HCT116 (cell line): ENCODE measurements around the gene FCHSD2. TPM values are rescaled to one million over a fixed set of nuclear protein-coding genes. Genes with fewer than 3 reads are reported as not detected.

Experiments
- ATAC-seq: fragments of 200-7000 bp; cut with Tn5 transposase; 2 replicates; pipeline ENCODE4 v1.9.1; 2020; ENCODE audit warnings: mild to moderate bottlenecking, moderate library complexity
- BruUV-seq: library from RNA; stranded (reverse); fragments of 400-500 nt; replicated peaks from 2 replicates; lab custom pipeline; 2021; lab: Mats Ljungman, UMichigan
- CTCF ChIA-PET: fragments of 300-600 bp; sonication (Branson Sonifier 250); formaldehyde crosslinking; loops from one replicate; lab custom pipeline; 2021; ENCODE audit warnings: antibody characterized with exemption; lab: Charles Lee
- POLR2A ChIA-PET: fragments of 300-600, 350-600 bp; sonication (Branson Sonifier 250); formaldehyde crosslinking; loops from one replicate; lab custom pipeline; 2021; ENCODE audit warnings: antibody characterized with exemption; lab: Charles Lee
- RAD21 ChIA-PET, 2 experiments: fragments of 300-600 bp; sonication (Branson Sonifier 250); formaldehyde crosslinking; loops; one replicate each; lab custom pipeline; 2023; ENCODE audit warnings: low total read pairs in 2 of 2; ENCODE audit not compliant: uncharacterized antibody in 2 of 2, unreplicated experiment in 2 of 2, low non-redundant PET in 1 of 2; lab: Charles Lee
- DNase-seq: peaks from one replicate; pipeline ENCODE4 v3.0.0-alpha.2; 2010; ENCODE audit warnings: low read depth, low spot score
- H2AFZ ChIP-seq: fragments of 200-600 bp; shearing (Covaris generic), sonication (generic); 2 replicates; pipeline ENCODE4 v1.6.1; 2017; ENCODE audit warnings: low read depth, mixed run types, mixed read lengths, antibody characterized with exemption, low read length; ENCODE audit not compliant: poor library complexity, severe bottlenecking
- H3K27ac ChIP-seq: 2 replicates; pipeline ENCODE4 v1.5.1; 2012; ENCODE audit warnings: low read depth, low read length
- H3K27me3 ChIP-seq: fragments of 200-600 bp; sonication (generic); 2 replicates; pipeline ENCODE4 v1.6.1; 2016; ENCODE audit warnings: mixed run types, low read length, mixed read lengths; ENCODE audit not compliant: insufficient read depth
- H3K36me3 ChIP-seq, 2 experiments: fragments of 200-500 bp in 1 of 2; fragments of 200-600 bp in 1 of 2; sonication (Bioruptor generic) in 1 of 2; sonication (generic) in 1 of 2; 2 replicates each; pipeline versions ENCODE4 v1.5.1 to v1.6.1; 2014 to 2016; ENCODE audit warnings: low read length in 2 of 2, inconsistent platforms in 1 of 2, mixed read lengths in 1 of 2, mixed run types in 1 of 2; ENCODE audit not compliant: insufficient read depth in 2 of 2, control insufficient read depth in 1 of 2
- H3K4me1 ChIP-seq, 2 experiments: fragments of 200-600 bp in 1 of 2; sonication (generic) in 1 of 2; 2 replicates each; pipeline versions ENCODE4 v1.5.1 to v1.6.1; 2012 to 2017; ENCODE audit warnings: low read length in 2 of 2, inconsistent platforms in 1 of 2, mild to moderate bottlenecking in 1 of 2, mixed read lengths in 1 of 2, mixed run types in 1 of 2, moderate library complexity in 1 of 2; ENCODE audit not compliant: insufficient read depth in 2 of 2, control insufficient read depth in 1 of 2
- H3K4me2 ChIP-seq: fragments of 200-600 bp; sonication (generic); 2 replicates; pipeline ENCODE4 v1.6.1; 2017; ENCODE audit warnings: mixed run types, low read length, mixed read lengths
- H3K4me3 ChIP-seq, 2 experiments: fragments of 200-600 bp in 1 of 2; sonication (generic) in 1 of 2; replicated peaks in 1 of 2; 2 replicates each; pipeline ENCODE4 v1.5.1; 2011 to 2016; ENCODE audit warnings: low read length in 2 of 2, control low read depth in 1 of 2, low read depth in 1 of 2, mild to moderate bottlenecking in 1 of 2, mixed read lengths in 1 of 2, mixed run types in 1 of 2
- H3K79me2 ChIP-seq: fragments of 200-600 bp; sonication (generic); 2 replicates; pipeline ENCODE4 v1.6.1; 2017; ENCODE audit warnings: mild to moderate bottlenecking, mixed run types, low read length, moderate library complexity, mixed read lengths; ENCODE audit not compliant: insufficient read depth
- H3K9ac ChIP-seq: fragments of 200-600 bp; sonication (generic); 2 replicates; pipeline ENCODE4 v1.6.1; 2016; ENCODE audit warnings: low read length, mixed read lengths
- H3K9me2 ChIP-seq: fragments of 200-600 bp; sonication (generic), shearing (Covaris generic); 2 replicates; pipeline ENCODE4 v1.6.1; 2017; ENCODE audit warnings: mixed run types, mild to moderate bottlenecking, moderate library complexity; ENCODE audit not compliant: insufficient read depth
- H3K9me3 ChIP-seq, 2 experiments: fragments of 200-500 bp in 1 of 2; fragments of 200-600 bp in 1 of 2; sonication (Bioruptor generic) in 1 of 2; sonication (generic) in 1 of 2; 2 replicates each; pipeline ENCODE4 v1.6.1; 2014 to 2017; ENCODE audit warnings: low read length in 2 of 2, mixed read lengths in 2 of 2, inconsistent platforms in 1 of 2, low read depth in 1 of 2, mild to moderate bottlenecking in 1 of 2, mixed run types in 1 of 2, moderate library complexity in 1 of 2; ENCODE audit not compliant: control insufficient read depth in 1 of 2, insufficient read depth in 1 of 2
- H4K20me1 ChIP-seq: fragments of 200-600 bp; sonication (generic), shearing (Covaris generic); 2 replicates; pipeline ENCODE4 v1.6.1; 2017; ENCODE audit warnings: mixed run types, mild to moderate bottlenecking, moderate library complexity; ENCODE audit not compliant: insufficient read depth
- EGR1 ChIP-seq: IDR thresholded peaks from 2 replicates; pipeline ENCODE4 v1.6.1; 2012; ENCODE audit warnings: low read depth
- JUND ChIP-seq: IDR thresholded peaks from 2 replicates; pipeline ENCODE4 v1.6.1; 2012
- MAX ChIP-seq: IDR thresholded peaks from 2 replicates; pipeline ENCODE4 v1.6.1; 2012
- RAD21 ChIP-seq: IDR thresholded peaks from 2 replicates; pipeline ENCODE4 v1.6.1; 2012; ENCODE audit warnings: low read depth, mild to moderate bottlenecking
- SIN3A ChIP-seq: IDR thresholded peaks from 2 replicates; pipeline ENCODE4 v1.6.1; 2012; ENCODE audit warnings: low read depth
- YY1 ChIP-seq: IDR thresholded peaks from 2 replicates; pipeline ENCODE4 v1.6.1; 2011; ENCODE audit warnings: low read length, low read depth, moderate library complexity, mild to moderate bottlenecking; ENCODE audit not compliant: insufficient replicate concordance; ENCODE audit errors: extremely low read depth
- ZNF274 ChIP-seq: fragments of 200-500 bp; sonication (Bioruptor generic); IDR thresholded peaks from 2 replicates; pipeline ENCODE4 v1.6.1; 2014; ENCODE audit warnings: mild to moderate bottlenecking, low read depth, low read length, inconsistent platforms
- intact Hi-C: fragments of 100-400 bp; cut with micrococcal nuclease; formaldehyde crosslinking; loops from 2 replicates; pipeline ENCODE4 v1.10.0; 2022
- total RNA-seq: library from RNA; stranded (reverse); gene quantifications from one replicate; pipeline ENCODE4 v1.2.1, GENCODE V29; 2021; ENCODE audit not compliant: unreplicated experiment
- TF ChIP-seq, protein P1 (sequence below), 3 experiments: fragments of 200-600 bp in 1 of 3; sonication (generic) in 1 of 3; IDR thresholded peaks in 2 of 3; conservative IDR thresholded peaks in 1 of 3; 2 replicates each; pipeline ENCODE4 v1.5.1; 2012 to 2017; ENCODE audit warnings: low read depth in 2 of 3, low read length in 2 of 3, antibody characterized with exemption in 1 of 3, borderline replicate concordance in 1 of 3, control low read depth in 1 of 3, mild to moderate bottlenecking in 1 of 3, mixed read lengths in 1 of 3, mixed run types in 1 of 3, moderate library complexity in 1 of 3; ENCODE audit not compliant: insufficient read depth in 1 of 3
- TF ChIP-seq, protein P2 (sequence below): IDR thresholded peaks from 2 replicates; pipeline ENCODE4 v1.6.1; 2012; ENCODE audit warnings: low read depth

FCHSD2 gene
- total RNA-seq, 1 experiment from 2014 or later, result 15.0 TPM

DNA sequence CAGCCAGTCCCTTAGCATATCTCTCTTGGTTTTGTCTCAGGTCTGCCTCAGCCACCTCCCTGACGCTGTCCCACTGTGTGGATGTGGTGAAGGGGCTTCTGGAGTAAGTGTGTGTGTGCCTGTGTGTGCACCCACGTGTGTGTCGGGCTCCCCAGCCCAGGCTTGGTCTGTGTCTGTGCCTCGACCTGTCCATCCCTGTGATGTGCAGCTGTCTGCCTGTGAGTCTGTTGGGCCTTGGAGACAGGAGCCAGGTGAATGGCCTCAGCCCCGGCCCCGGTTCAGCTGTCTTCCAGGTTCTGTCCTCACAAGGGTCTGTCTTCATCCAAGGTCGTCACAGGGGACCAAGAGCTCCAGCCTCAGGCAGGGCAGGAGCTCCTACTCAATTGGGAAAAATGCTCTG lies 318.1 kb downstream of the FCHSD2 start:
- DNase-seq (no peak), ATAC-seq (no peak)
- Histone ChIP-seq H3K36me3 (no peaks in the 10 kb centered on the region), H3K4me3 (no peak overlapping the region), H4K20me1 (no peaks in the 10 kb centered on the region), H3K4me2 (no peak overlapping the region), H3K9me2 (no peaks in the 10 kb centered on the region), H3K27me3 (no peaks in the 10 kb centered on the region), H3K9me3 (no peaks in the 10 kb centered on the region), H3K9ac (no peak overlapping the region), H2AFZ (no peak overlapping the region), H3K4me1 (peaks cover 7 to 19% of the 10 kb centered on the region in 2 experiments), H3K27ac (no peak overlapping the region), H3K79me2 (no peaks in the 10 kb centered on the region)
- no TSS peak for BruUV-seq
- CTCF ChIA-PET, result no interaction called here
- RAD21 ChIA-PET, result no interaction called here
- TF ChIP-seq, protein P1, sequence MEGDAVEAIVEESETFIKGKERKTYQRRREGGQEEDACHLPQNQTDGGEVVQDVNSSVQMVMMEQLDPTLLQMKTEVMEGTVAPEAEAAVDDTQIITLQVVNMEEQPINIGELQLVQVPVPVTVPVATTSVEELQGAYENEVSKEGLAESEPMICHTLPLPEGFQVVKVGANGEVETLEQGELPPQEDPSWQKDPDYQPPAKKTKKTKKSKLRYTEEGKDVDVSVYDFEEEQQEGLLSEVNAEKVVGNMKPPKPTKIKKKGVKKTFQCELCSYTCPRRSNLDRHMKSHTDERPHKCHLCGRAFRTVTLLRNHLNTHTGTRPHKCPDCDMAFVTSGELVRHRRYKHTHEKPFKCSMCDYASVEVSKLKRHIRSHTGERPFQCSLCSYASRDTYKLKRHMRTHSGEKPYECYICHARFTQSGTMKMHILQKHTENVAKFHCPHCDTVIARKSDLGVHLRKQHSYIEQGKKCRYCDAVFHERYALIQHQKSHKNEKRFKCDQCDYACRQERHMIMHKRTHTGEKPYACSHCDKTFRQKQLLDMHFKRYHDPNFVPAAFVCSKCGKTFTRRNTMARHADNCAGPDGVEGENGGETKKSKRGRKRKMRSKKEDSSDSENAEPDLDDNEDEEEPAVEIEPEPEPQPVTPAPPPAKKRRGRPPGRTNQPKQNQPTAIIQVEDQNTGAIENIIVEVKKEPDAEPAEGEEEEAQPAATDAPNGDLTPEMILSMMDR (IDR thresholded peaks at IDR 0.05 in 2 of 3, conservative IDR thresholded peaks at IDR 0.05 in 1 of 3; ENCODE audit: borderline replicate concordance in 1 of 3, insufficient read depth in 1 of 3, low read depth in 2 of 3, low read length in 2 of 3), result no peak
- no peak for TF ChIP-seq JUND
- no peak for TF ChIP-seq EGR1
- no peak for TF ChIP-seq MAX
- no peak for TF ChIP-seq YY1
- no peak for TF ChIP-seq SIN3A
- TF ChIP-seq, protein P2, sequence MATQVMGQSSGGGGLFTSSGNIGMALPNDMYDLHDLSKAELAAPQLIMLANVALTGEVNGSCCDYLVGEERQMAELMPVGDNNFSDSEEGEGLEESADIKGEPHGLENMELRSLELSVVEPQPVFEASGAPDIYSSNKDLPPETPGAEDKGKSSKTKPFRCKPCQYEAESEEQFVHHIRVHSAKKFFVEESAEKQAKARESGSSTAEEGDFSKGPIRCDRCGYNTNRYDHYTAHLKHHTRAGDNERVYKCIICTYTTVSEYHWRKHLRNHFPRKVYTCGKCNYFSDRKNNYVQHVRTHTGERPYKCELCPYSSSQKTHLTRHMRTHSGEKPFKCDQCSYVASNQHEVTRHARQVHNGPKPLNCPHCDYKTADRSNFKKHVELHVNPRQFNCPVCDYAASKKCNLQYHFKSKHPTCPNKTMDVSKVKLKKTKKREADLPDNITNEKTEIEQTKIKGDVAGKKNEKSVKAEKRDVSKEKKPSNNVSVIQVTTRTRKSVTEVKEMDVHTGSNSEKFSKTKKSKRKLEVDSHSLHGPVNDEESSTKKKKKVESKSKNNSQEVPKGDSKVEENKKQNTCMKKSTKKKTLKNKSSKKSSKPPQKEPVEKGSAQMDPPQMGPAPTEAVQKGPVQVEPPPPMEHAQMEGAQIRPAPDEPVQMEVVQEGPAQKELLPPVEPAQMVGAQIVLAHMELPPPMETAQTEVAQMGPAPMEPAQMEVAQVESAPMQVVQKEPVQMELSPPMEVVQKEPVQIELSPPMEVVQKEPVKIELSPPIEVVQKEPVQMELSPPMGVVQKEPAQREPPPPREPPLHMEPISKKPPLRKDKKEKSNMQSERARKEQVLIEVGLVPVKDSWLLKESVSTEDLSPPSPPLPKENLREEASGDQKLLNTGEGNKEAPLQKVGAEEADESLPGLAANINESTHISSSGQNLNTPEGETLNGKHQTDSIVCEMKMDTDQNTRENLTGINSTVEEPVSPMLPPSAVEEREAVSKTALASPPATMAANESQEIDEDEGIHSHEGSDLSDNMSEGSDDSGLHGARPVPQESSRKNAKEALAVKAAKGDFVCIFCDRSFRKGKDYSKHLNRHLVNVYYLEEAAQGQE, result no peak
- no peak for TF ChIP-seq RAD21
- TF ChIP-seq ZNF274, result no peak
- intact Hi-C loops, result no loop called here
- POLR2A ChIA-PET, result no interaction called here
